ENCODE results near the gene IGFBP7.

DNA sequence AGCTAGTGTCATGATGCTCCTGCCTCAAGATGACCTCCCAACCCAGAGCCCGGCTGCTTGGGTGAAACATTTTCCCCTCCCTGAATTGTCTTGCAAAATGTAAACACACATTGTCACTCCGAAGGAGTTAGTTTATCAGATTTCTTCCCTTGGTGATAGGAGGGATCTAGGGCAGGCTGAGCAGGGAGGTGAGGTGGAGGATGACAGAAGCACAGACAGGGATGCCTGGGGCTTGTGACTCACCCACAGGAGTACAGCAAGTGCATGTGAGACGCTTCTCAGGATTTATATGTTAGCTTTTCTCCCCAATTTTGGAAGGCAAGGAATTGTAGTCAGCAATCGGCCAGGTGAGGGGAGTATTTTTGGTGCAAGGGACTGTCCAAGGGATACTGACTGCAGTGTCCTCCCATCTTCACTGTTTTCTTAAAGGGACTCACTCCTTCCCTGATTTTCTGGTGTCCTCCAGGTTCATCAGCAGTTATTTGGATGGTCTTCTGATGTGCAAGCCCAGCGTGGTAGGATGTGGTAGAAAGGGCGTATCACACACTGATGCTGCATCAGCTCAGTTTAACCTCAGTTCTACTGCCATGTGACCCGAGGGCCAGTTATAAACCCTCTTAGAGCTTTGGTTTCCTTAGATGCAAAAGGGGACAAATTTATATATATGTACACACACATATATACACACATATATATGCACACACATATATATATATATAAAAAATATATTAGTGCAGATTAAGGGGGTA lies 46.2 kb upstream of the IGFBP7 start:
- TF ChIP-seq, protein P1, sequence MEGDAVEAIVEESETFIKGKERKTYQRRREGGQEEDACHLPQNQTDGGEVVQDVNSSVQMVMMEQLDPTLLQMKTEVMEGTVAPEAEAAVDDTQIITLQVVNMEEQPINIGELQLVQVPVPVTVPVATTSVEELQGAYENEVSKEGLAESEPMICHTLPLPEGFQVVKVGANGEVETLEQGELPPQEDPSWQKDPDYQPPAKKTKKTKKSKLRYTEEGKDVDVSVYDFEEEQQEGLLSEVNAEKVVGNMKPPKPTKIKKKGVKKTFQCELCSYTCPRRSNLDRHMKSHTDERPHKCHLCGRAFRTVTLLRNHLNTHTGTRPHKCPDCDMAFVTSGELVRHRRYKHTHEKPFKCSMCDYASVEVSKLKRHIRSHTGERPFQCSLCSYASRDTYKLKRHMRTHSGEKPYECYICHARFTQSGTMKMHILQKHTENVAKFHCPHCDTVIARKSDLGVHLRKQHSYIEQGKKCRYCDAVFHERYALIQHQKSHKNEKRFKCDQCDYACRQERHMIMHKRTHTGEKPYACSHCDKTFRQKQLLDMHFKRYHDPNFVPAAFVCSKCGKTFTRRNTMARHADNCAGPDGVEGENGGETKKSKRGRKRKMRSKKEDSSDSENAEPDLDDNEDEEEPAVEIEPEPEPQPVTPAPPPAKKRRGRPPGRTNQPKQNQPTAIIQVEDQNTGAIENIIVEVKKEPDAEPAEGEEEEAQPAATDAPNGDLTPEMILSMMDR (IDR thresholded peaks at IDR 0.05) = no peak
- no peak for TF ChIP-seq POLR2A (IDR thresholded peaks at IDR 0.05)

Measured in adrenal gland (tissue), 5 donors.